HepG2 (cell line): Measurements from ENCODE around the gene ENO2. TPM values are rescaled to one million over a fixed set of nuclear protein-coding genes. Genes with fewer than 3 reads are reported as not detected.

Experiments
- DMTF1 ChIP-seq: sonication (generic); formaldehyde crosslinking; IDR thresholded peaks from 2 replicates; pipeline ENCODE4 v1.4.0; 2020; ENCODE audit warnings: mild to moderate bottlenecking, missing genetic modification reagents
- EZH2 ChIP-seq: conservative IDR thresholded peaks from 2 replicates; pipeline ENCODE4 v1.6.1; 2012; ENCODE audit warnings: mild to moderate bottlenecking, low read depth, low read length, moderate library complexity
- HNF1B ChIP-seq: sonication (generic); formaldehyde crosslinking; IDR thresholded peaks from 2 replicates; pipeline ENCODE4 v1.5.1; 2020; ENCODE audit warnings: mild to moderate bottlenecking, moderate library complexity, missing genetic modification reagents
- IKZF1 ChIP-seq: fragments of 450-650 bp; IDR thresholded peaks from 2 replicates; pipeline ENCODE4 v1.7.1; 2016
- ISX ChIP-seq: sonication (generic); formaldehyde crosslinking; conservative IDR thresholded peaks from 2 replicates; pipeline ENCODE4 v1.5.0; 2020; ENCODE audit warnings: missing genetic modification reagents
- MAZ ChIP-seq, 2 experiments: sonication (generic) in 1 of 2; formaldehyde crosslinking in 1 of 2; IDR thresholded peaks; 2 replicates each; pipeline versions ENCODE4 v1.5.0 to v1.6.1; 2012 to 2020; ENCODE audit warnings: low read depth in 2 of 2, mild to moderate bottlenecking in 2 of 2, borderline replicate concordance in 1 of 2, improper control_type of control experiment in 1 of 2, low read length in 1 of 2, missing genetic modification reagents in 1 of 2, moderate library complexity in 1 of 2
- MTA1 ChIP-seq: sonication (generic); formaldehyde crosslinking; IDR thresholded peaks from 2 replicates; pipeline ENCODE4 v1.4.0; 2020; ENCODE audit warnings: missing genetic modification reagents, mild to moderate bottlenecking, borderline replicate concordance
- NFKB2 ChIP-seq: sonication (generic); formaldehyde crosslinking; IDR thresholded peaks from 2 replicates; pipeline ENCODE4 v1.4.0; 2020; ENCODE audit warnings: missing genetic modification reagents, borderline replicate concordance
- NR3C1 ChIP-seq: sonication (generic); formaldehyde crosslinking; IDR thresholded peaks from 2 replicates; pipeline ENCODE4 v1.4.0; 2020; ENCODE audit warnings: missing genetic modification reagents
- ZC3H13 ChIP-seq: sonication (generic); formaldehyde crosslinking; IDR thresholded peaks from 2 replicates; pipeline ENCODE4 v1.8.1; 2023; ENCODE audit warnings: mild to moderate bottlenecking, missing genetic modification reagents, moderate library complexity
- ZFX ChIP-seq: sonication (generic); formaldehyde crosslinking; IDR thresholded peaks from 2 replicates; pipeline ENCODE4 v1.4.0; 2020; ENCODE audit warnings: mild to moderate bottlenecking, low read depth, missing genetic modification reagents, moderate library complexity
- ZFY ChIP-seq: sonication (generic); formaldehyde crosslinking; IDR thresholded peaks from 2 replicates; pipeline ENCODE4 v1.4.0; 2020; ENCODE audit warnings: missing genetic modification reagents
- ZNF124 ChIP-seq: sonication (generic); formaldehyde crosslinking; IDR thresholded peaks from 2 replicates; pipeline ENCODE4 v1.4.0; 2020; ENCODE audit warnings: missing genetic modification reagents
- ZNF329 ChIP-seq: sonication (generic); formaldehyde crosslinking; IDR thresholded peaks from 2 replicates; pipeline ENCODE4 v1.9.0; 2021; ENCODE audit warnings: low read depth, mild to moderate bottlenecking, missing genetic modification reagents
- ZNF414 ChIP-seq: sonication (generic); formaldehyde crosslinking; IDR thresholded peaks from 2 replicates; pipeline ENCODE4 v1.5.0; 2020; ENCODE audit warnings: missing genetic modification reagents
- ZNF430 ChIP-seq: sonication (generic); formaldehyde crosslinking; IDR thresholded peaks from 2 replicates; pipeline ENCODE4 v1.9.0; 2021; ENCODE audit warnings: mild to moderate bottlenecking, missing genetic modification reagents
- polyA plus RNA-seq, 8 experiments: library from polyadenylated mRNA; depleted of rRNA in 3 of 8; stranded (reverse) in 7 of 8; unstranded in 1 of 8; fragments of >200 nt; fragmentation: Illumina TruSeq in 4 of 8; extraction: Trizol in 4 of 8; gene quantifications; 2 replicates each; pipeline versions ENCODE4 v1.2.1 to v1.2.3, GENCODE V29; 2011 to 2016; ENCODE audit warnings: low read depth in 4 of 8, missing spikeins in 1 of 8, mixed read lengths in 1 of 8; ENCODE audit not compliant: insufficient read depth in 1 of 8
- total RNA-seq, 5 experiments: library from RNA; depleted of rRNA; stranded (reverse); fragments of >200 nt; fragmentation: Illumina TruSeq; extraction: Trizol; gene quantifications; 2 replicates each; pipeline ENCODE4 v1.2.3, GENCODE V29; 2016; ENCODE audit warnings: low read depth in 1 of 5
- TF ChIP-seq, protein P1 (sequence below): sonication (generic); formaldehyde crosslinking; IDR thresholded peaks from 2 replicates; pipeline ENCODE4 v1.4.0; 2020; ENCODE audit warnings: missing genetic modification reagents
- TF ChIP-seq, protein P2 (sequence below): sonication (generic); formaldehyde crosslinking; IDR thresholded peaks from 2 replicates; pipeline ENCODE4 v1.8.0; 2022; ENCODE audit warnings: missing genetic modification reagents, mild to moderate bottlenecking, borderline replicate concordance

ENO2 gene
- total and polyA plus RNA-seq, 2 of the 13 experiments (the other 11 are each of a cell fraction or from before 2014, with no cell fraction given), result 19.3 to 136 TPM

GRCh38 chr12:6925540-6926279, 11.3 kb downstream of the ENO2 start (continued):
- TF ChIP-seq, protein P1, sequence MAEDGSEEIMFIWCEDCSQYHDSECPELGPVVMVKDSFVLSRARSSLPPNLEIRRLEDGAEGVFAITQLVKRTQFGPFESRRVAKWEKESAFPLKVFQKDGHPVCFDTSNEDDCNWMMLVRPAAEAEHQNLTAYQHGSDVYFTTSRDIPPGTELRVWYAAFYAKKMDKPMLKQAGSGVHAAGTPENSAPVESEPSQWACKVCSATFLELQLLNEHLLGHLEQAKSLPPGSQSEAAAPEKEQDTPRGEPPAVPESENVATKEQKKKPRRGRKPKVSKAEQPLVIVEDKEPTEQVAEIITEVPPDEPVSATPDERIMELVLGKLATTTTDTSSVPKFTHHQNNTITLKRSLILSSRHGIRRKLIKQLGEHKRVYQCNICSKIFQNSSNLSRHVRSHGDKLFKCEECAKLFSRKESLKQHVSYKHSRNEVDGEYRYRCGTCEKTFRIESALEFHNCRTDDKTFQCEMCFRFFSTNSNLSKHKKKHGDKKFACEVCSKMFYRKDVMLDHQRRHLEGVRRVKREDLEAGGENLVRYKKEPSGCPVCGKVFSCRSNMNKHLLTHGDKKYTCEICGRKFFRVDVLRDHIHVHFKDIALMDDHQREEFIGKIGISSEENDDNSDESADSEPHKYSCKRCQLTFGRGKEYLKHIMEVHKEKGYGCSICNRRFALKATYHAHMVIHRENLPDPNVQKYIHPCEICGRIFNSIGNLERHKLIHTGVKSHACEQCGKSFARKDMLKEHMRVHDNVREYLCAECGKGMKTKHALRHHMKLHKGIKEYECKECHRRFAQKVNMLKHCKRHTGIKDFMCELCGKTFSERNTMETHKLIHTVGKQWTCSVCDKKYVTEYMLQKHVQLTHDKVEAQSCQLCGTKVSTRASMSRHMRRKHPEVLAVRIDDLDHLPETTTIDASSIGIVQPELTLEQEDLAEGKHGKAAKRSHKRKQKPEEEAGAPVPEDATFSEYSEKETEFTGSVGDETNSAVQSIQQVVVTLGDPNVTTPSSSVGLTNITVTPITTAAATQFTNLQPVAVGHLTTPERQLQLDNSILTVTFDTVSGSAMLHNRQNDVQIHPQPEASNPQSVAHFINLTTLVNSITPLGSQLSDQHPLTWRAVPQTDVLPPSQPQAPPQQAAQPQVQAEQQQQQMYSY (CRISPR knock-in tag), result peak; percentile 99
- TF ChIP-seq DMTF1 (CRISPR knock-in tag), result no peak
- TF ChIP-seq ZFX (CRISPR knock-in tag), result peak; percentile 33; the same call in 1 of the 2 replicates
- TF ChIP-seq, protein P2, sequence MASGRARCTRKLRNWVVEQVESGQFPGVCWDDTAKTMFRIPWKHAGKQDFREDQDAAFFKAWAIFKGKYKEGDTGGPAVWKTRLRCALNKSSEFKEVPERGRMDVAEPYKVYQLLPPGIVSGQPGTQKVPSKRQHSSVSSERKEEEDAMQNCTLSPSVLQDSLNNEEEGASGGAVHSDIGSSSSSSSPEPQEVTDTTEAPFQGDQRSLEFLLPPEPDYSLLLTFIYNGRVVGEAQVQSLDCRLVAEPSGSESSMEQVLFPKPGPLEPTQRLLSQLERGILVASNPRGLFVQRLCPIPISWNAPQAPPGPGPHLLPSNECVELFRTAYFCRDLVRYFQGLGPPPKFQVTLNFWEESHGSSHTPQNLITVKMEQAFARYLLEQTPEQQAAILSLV (CRISPR knock-in tag), result no peak
- no peak for TF ChIP-seq MTA1 (CRISPR knock-in tag)
- TF ChIP-seq ZNF414 (CRISPR knock-in tag), result 0 out of 2 replicates have a peak, but pooled peaks have one; percentile 26
- TF ChIP-seq ZNF329, result no peak
- no peak for TF ChIP-seq MAZ (IDR thresholded peaks at IDR 0.05; ENCODE audit: borderline replicate concordance, low read depth, low read length)
- 0 out of 2 replicates have a peak, but pooled peaks have one; percentile 37 for TF ChIP-seq MAZ (CRISPR knock-in tag; IDR thresholded peaks at IDR 0.05; ENCODE audit: low read depth)
- peak; percentile 53; the same call in 1 of the 2 replicates for TF ChIP-seq HNF1B (CRISPR knock-in tag)
- no peak for TF ChIP-seq EZH2
- TF ChIP-seq ZFY, result peak; percentile 20; the same call in 1 of the 2 replicates
- no peak for TF ChIP-seq ZNF124 (CRISPR knock-in tag)
- TF ChIP-seq IKZF1, result no peak
- no peak for TF ChIP-seq ZNF430 (CRISPR knock-in tag)
- TF ChIP-seq NR3C1 (CRISPR knock-in tag), result no peak
- no peak for TF ChIP-seq ZC3H13 (CRISPR knock-in tag)
- TF ChIP-seq ISX (CRISPR knock-in tag), result no peak
- peak; percentile 38; the same call in 1 of the 2 replicates for TF ChIP-seq NFKB2 (CRISPR knock-in tag)
